CD4-positive, alpha-beta memory T cell (primary cell): Measurements from ENCODE around the gene NOC2L. TPM values are rescaled to one million over a fixed set of nuclear protein-coding genes. Genes with fewer than 3 reads are reported as not detected.
"Not testable (repeated sequence)": the region's sequence is repeated elsewhere in the genome, so short reads cannot be mapped to it uniquely, and the experiment has no call there.

ENCODE experiments used
- CTCF ChIA-PET: fragments of 350-600 bp; sonication (Branson Sonifier 250); formaldehyde crosslinking; loops from one replicate; lab custom pipeline; 2021; ENCODE audit warnings: inconsistent platforms; ENCODE audit not compliant: partially characterized antibody; lab: Charles Lee
- POLR2A ChIA-PET: fragments of 350-600 bp; sonication (Branson Sonifier 250); formaldehyde crosslinking; loops from one replicate; lab custom pipeline; 2021; ENCODE audit not compliant: partially characterized antibody; lab: Charles Lee
- DNase-seq, 5 donors: peaks; one replicate each; pipeline versions ENCODE4 v3.0.0 to v3.0.0-alpha.2; 2020 to 2022; ENCODE audit warnings: mixed read lengths in 1 of 5
- H3K27ac ChIP-seq: one replicate; pipeline ENCODE4 v1.7.0; 2013; ENCODE audit warnings: low read depth, low read length
- H3K27me3 ChIP-seq: 2 replicates; pipeline ENCODE4 v1.7.0; 2013; ENCODE audit warnings: mild to moderate bottlenecking, low read length, moderate library complexity; ENCODE audit not compliant: insufficient read depth
- H3K36me3 ChIP-seq: 2 replicates; pipeline ENCODE4 v1.7.0; 2013; ENCODE audit warnings: mild to moderate bottlenecking, low read length, moderate library complexity; ENCODE audit not compliant: insufficient read depth
- H3K4me1 ChIP-seq: 2 replicates; pipeline ENCODE4 v1.7.0; 2013; ENCODE audit warnings: mild to moderate bottlenecking, low read length, moderate library complexity; ENCODE audit not compliant: insufficient read depth
- H3K4me3 ChIP-seq, 2 donors: one replicate each; pipeline ENCODE4 v1.7.0; 2013; ENCODE audit warnings: low read length in 2 of 2, mild to moderate bottlenecking in 1 of 2
- H3K9me3 ChIP-seq, 2 donors: one replicate each; pipeline ENCODE4 v1.7.0; 2013; ENCODE audit warnings: low read length in 2 of 2, control low read depth in 1 of 2; ENCODE audit not compliant: control insufficient read depth in 1 of 2
- H3K27ac Mint-ChIP-seq, 7 donors: one replicate each; pipeline ENCODE4 v1.8.0; 2020 to 2021; ENCODE audit warnings: mixed read lengths in 7 of 7, mild to moderate bottlenecking in 6 of 7, inconsistent platforms in 3 of 7, moderate library complexity in 3 of 7
- H3K27me3 Mint-ChIP-seq, 2 donors: one replicate each; pipeline ENCODE4 v1.8.0; 2020 to 2021; ENCODE audit warnings: mixed read lengths in 2 of 2
- H3K36me3 Mint-ChIP-seq, 2 donors: one replicate each; pipeline ENCODE4 v1.8.0; 2020 to 2021; ENCODE audit warnings: mixed read lengths in 2 of 2, inconsistent platforms in 1 of 2, mild to moderate bottlenecking in 1 of 2
- H3K4me1 Mint-ChIP-seq, 4 donors: one replicate each; pipeline ENCODE4 v1.8.0; 2020 to 2021; ENCODE audit warnings: mixed read lengths in 4 of 4, mild to moderate bottlenecking in 1 of 4
- H3K4me3 Mint-ChIP-seq, 8 donors: one replicate each; pipeline ENCODE4 v1.8.0; 2020 to 2021; ENCODE audit warnings: mixed read lengths in 8 of 8, mild to moderate bottlenecking in 7 of 8, moderate library complexity in 6 of 8, inconsistent platforms in 3 of 8
- H3K9me3 Mint-ChIP-seq, 8 donors: one replicate each; pipeline ENCODE4 v1.8.0; 2020 to 2021; ENCODE audit warnings: mixed read lengths in 8 of 8, mild to moderate bottlenecking in 5 of 8, inconsistent platforms in 3 of 8, moderate library complexity in 1 of 8
- intact Hi-C: fragments of 100-400 bp; cut with micrococcal nuclease; formaldehyde crosslinking; loops from one replicate; pipeline ENCODE4 v1.15.1; 2023
- polyA plus RNA-seq, 2 donors: library from polyadenylated mRNA; unstranded; fragments of 300-500 nt; fragmentation: Illumina TruSeq; gene quantifications; one replicate each; pipeline ENCODE4 v1.2.3, GENCODE V29; 2021
- total RNA-seq, 2 experiments: library from RNA; stranded (reverse); gene quantifications; one replicate each; pipeline ENCODE4 v1.2.3, GENCODE V29; 2021

Gene NOC2L
- total and polyA plus RNA-seq, 4 experiments from 2014 or later = 63.0 to 69.5 (median 65.6) TPM

DNA sequence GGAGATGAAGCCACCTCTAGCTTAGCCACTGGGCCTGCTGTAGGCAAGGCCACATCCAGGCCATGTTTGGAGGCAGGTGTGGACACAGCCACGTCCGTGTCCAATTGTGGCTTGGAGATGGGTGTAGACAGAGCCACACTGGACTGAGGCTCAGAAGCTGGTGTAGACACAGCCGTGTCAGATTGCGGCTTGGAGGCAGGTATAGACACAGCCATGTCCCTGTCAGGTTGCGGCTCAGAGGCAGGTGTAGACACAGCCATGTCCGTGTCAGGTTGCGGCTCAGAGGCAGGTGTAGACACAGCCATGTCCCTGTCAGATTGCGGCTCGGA lies 20.7 kb upstream of the NOC2L start:
- Histone ChIP-seq H3K9me3 (no peaks in the 10 kb centered on the region), H3K27me3 (no peaks in the 10 kb centered on the region), H3K27ac (no peak overlapping the region), H3K36me3 (no peaks in the 10 kb centered on the region), H3K4me3 (no peak overlapping the region), H3K4me1 (peaks cover 9% of the 10 kb centered on the region)
- Mint-ChIP-seq H3K36me3 (no peaks in the 10 kb centered on the region), H3K9me3 (no peaks in the 10 kb centered on the region), H3K27ac (no peak overlapping the region), H3K4me3 (no peak overlapping the region), H3K27me3 (peaks cover 11 to 12% of the 10 kb centered on the region in 2 donors), H3K4me1 (peaks cover 3 to 12% (median 5%) of the 10 kb centered on the region in 4 donors)
- ChIA-PET CTCF (no interaction called here), POLR2A (no interaction called here)
- intact Hi-C loops = loop anchor here (5.0 kb wide), 1 partner anchor 313 kb away; no protein-coding TSS in a partner anchor
- no peak for DNase-seq

DNA sequence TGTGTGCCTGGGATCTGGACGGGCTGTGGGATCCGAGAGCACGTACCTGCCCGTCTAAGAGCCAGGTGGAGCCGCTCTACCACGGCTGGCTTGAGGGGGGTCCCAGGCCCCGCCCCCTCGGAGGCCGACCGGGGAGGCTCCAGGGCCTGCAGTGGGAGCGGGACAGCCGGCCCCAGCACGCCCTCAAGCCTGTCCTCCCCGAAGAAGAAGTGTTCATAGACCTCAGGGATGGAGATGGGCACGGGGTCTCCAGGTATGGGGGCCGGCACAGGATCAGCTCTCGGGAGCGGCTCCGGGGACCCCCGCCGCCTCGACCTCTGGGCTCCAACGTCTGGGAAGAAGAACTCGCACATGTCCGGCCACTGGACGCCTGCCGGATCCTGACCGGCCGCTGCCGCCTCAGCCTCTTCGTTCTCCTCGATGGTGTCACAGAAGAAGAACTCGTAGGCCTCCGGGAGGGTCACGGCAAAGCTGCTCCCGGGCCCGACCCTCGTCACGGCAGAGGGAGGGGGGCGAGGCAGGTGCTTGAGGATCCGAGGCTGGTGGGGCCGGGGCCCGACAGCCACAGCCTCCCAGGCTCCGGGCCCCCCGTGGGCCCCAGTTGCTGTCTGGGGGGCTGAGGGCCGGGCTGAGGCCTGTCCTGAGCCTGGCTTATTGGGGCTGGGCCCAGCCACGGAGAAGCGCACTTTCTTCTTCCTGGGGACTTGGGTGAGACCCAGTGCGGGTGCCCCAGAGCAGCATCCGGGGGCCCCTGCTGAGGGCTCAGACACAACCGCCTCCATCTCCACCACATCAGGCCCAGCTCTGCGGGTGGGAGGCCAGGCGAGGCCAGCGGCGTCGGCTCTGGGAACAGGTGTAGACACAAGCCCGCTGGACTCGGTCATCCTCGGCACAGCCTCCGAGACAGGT lies 20.0 kb upstream of the NOC2L start:
- no peak for DNase-seq
- Mint-ChIP-seq H3K36me3 (no peaks in the 10 kb centered on the region), H3K4me1 (peaks cover 3 to 12% (median 5%) of the 10 kb centered on the region in 4 donors), H3K9me3 (no peaks in the 10 kb centered on the region), H3K4me3 (no peak overlapping the region), H3K27ac (no peak overlapping the region), H3K27me3 (peaks cover 11 to 12% of the 10 kb centered on the region in 2 donors)
- H3K27me3 ChIP-seq = no peaks in the 10 kb centered on the region
- ChIA-PET POLR2A (no interaction called here), CTCF (no interaction called here)
- H3K36me3 ChIP-seq = no peaks in the 10 kb centered on the region
- peaks cover 9% of the 10 kb centered on the region for H3K4me1 ChIP-seq
- intact Hi-C loops = no loop called here
- H3K27ac ChIP-seq = no peak overlapping the region
- no peak overlapping the region for H3K4me3 ChIP-seq
- no peaks in the 10 kb centered on the region for H3K9me3 ChIP-seq

DNA sequence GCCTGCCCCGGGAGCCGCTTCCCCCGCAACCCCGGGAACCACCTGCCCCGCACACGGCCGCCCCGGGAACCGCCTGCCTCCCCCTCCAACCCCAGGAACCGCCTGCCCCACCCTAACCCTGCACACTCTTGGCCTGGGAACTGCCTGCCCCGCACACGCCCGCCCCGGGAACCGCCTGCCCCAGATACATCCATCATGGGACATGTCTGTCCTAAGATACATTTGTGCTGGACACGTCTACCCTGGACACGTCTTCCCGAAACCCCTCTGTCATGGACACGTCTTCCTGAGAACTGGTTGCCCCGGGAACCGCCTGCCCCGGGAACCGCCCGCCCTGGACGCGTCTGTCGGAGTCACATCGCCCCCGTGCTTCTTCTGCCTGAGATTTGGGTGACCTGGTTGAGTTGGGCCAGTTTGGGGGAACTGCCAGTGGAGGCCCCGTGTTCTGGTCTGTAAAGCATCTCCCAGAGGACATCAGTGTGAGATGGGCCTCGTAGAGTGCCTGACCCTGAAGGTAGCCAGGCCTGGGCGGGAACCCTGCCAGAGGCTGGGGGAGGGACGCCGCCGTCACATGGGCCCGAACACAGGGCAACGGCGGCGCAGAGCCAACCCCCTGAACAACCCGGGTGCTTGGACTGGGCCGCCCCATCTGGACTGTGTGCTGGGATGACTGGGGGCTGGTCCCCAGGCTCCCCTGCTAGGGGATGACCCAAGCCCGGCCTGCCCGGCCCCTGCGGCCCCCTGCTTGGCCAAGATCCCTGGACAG lies 19.2 kb upstream of the NOC2L start:
- H3K4me3 Mint-ChIP-seq = peak overlapping the region in 3 of 8 donors; percentile 36 to 62 (median 49)
- CTCF ChIA-PET = no interaction called here

DNA sequence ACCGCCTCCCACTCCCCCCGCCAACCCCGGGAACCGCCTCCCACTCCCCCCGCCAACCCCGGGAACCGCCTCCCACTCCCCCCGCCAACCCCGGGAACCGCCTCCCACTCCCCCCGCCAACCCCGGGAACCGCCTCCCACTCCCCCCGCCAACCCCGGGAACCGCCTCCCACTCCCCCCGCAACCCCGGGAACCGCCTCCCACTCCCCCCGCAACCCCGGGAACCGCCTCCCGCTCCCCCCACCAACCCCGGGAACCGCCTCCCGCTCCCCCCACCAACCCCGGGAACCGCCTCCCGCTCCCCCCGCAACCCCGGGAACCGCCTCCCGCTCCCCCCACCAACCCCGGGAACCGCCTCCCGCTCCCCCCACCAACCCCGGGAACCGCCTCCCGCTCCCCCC lies 17.7 kb upstream of the NOC2L start:
- DNase-seq, H3K27me3 ChIP-seq, H3K4me3 Mint-ChIP-seq, H3K4me3 ChIP-seq, H3K27ac Mint-ChIP-seq, H3K9me3 Mint-ChIP-seq, H3K9me3 ChIP-seq, H3K27me3 Mint-ChIP-seq, H3K27ac ChIP-seq, H3K36me3 ChIP-seq, H3K36me3 Mint-ChIP-seq, H3K4me1 ChIP-seq: not testable (repeated sequence)
- POLR2A ChIA-PET = interaction anchor here (1.7 to 1.8 kb wide), 2 partner anchors 10 to 71 kb away, joined by 6 to 9 read pairs; partner anchors contain the start of gene PLEKHN1
- H3K4me1 Mint-ChIP-seq = peaks cover 3 to 12% (median 5%) of the 10 kb centered on the region in 4 donors
- intact Hi-C loops = loop anchor here (1.0 kb wide), 1 partner anchor 72 kb away; no protein-coding TSS in a partner anchor
- CTCF ChIA-PET = interaction anchor here (1.0 to 1.9 kb wide), 5 partner anchors 10 to 107 kb away, joined by 3 to 14 read pairs (median 9); partner anchors contain the start of gene PLEKHN1

More for the DNA sequence above, 19.2 kb upstream of the NOC2L start:
- Mint-ChIP-seq H3K27me3 (peaks cover 7 to 11% of the 10 kb centered on the region in 2 donors), H3K4me1 (peaks cover 3 to 12% (median 5%) of the 10 kb centered on the region in 4 donors), H3K9me3 (no peaks in the 10 kb centered on the region), H3K36me3 (no peaks in the 10 kb centered on the region), H3K27ac (no peak overlapping the region)
- intact Hi-C loops = no loop called here
- H3K9me3 ChIP-seq = no peaks in the 10 kb centered on the region
- peaks cover 9% of the 10 kb centered on the region for H3K4me1 ChIP-seq
- H3K27ac ChIP-seq = no peak overlapping the region
- no peak for DNase-seq
- no peaks in the 10 kb centered on the region for H3K36me3 ChIP-seq
- POLR2A ChIA-PET = no interaction called here
- no peaks in the 10 kb centered on the region for H3K27me3 ChIP-seq
- no peak overlapping the region for H3K4me3 ChIP-seq

DNA sequence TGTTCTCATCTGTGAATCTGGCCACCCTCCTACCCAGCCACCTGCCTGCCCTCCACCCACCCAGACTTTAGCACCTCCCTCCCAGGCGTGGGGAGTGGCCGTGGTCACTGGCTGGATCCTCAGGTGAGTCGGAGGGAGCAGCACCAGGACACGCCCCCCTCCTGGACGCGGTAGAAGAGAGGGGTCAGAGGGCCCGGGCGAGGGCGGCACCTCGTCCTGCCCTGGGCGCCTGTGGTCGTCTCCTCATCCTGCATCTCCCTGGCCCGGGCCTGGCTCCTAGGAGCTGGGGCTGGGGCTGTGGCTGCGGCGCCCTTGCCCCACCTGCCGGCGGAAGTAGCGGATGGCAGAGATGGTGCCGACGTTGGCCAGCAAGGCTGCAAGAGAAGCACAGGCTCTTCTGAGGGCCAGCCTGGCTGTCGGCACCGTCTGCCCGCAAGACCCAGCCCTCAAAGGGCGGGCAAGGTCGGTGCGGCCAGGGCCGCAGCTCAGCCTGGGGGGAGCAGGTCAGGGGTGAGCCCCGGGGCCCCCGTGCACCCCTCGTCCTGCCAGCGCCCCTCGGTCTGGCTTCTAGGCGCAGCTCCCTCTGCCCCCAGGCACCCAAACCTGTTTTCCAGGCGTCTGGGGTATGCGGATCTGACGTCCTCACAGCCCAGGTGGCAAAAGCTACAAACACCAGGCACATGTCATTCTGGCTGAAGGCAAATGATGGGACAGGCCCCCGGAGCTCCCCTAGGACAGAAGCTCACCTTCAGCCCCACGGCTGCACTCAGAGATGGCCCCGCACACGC lies 17.0 kb upstream of the NOC2L start:
- peak overlapping the region in 1 of 2 donors; percentile 9 for H3K4me3 ChIP-seq
- no peaks in the 10 kb centered on the region for H3K9me3 Mint-ChIP-seq

DNA sequence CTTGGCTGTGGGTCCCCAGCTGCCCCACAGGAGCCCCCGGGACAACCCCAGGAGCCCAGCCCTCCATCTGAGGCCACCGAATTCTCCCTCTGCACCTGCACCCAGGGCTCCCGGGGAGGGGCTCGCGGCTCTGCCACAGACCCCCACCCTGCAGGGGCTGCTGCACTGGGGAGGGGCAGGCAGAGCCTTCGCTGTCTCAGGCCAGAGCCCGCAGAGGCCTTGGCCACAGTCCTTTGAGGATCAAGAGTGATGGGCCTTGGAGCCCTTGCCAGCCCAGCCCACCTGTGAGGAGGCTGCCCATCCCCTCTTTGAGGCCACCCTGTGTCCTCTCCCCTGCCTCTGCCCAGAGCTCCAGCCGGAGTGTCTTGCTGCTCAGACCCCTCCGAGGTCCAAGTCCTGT lies 16.3 kb upstream of the NOC2L start:
- Mint-ChIP-seq H3K36me3 (no peaks in the 10 kb centered on the region), H3K27ac (peak overlapping the region in 1 of 7 donors; percentile 16), H3K4me3 (peak overlapping the region in 1 of 8 donors; percentile 26), H3K9me3 (no peaks in the 10 kb centered on the region), H3K27me3 (peaks cover 2 to 8% of the 10 kb centered on the region in 2 donors), H3K4me1 (peaks cover 3 to 12% (median 5%) of the 10 kb centered on the region in 4 donors)
- Histone ChIP-seq H3K27me3 (no peaks in the 10 kb centered on the region), H3K9me3 (no peaks in the 10 kb centered on the region), H3K4me3 (no peak overlapping the region), H3K36me3 (no peaks in the 10 kb centered on the region), H3K4me1 (peaks cover 9% of the 10 kb centered on the region), H3K27ac (no peak overlapping the region)
- ChIA-PET POLR2A (interaction anchor here (1.7 to 1.8 kb wide), 2 partner anchors 9 to 70 kb away, joined by 6 to 9 read pairs; partner anchors contain the start of gene PLEKHN1), CTCF (interaction anchor here (1.8 to 1.9 kb wide), 4 partner anchors 8 to 105 kb away, joined by 4 to 14 read pairs (median 10); partner anchors contain the start of gene PLEKHN1)
- intact Hi-C loops = no loop called here
- no peak for DNase-seq

More for the DNA sequence above, 17.0 kb upstream of the NOC2L start:
- Mint-ChIP-seq H3K4me1 (peaks cover 3 to 12% (median 5%) of the 10 kb centered on the region in 4 donors), H3K36me3 (no peaks in the 10 kb centered on the region), H3K27ac (peak overlapping the region in 1 of 7 donors; percentile 16), H3K4me3 (peak overlapping the region in 5 of 8 donors; percentile 6 to 36 (median 23)), H3K27me3 (peaks cover 2 to 8% of the 10 kb centered on the region in 2 donors)
- Histone ChIP-seq H3K9me3 (no peaks in the 10 kb centered on the region), H3K4me1 (peaks cover 9% of the 10 kb centered on the region), H3K27ac (no peak overlapping the region), H3K36me3 (no peaks in the 10 kb centered on the region), H3K27me3 (no peaks in the 10 kb centered on the region)
- ChIA-PET CTCF (interaction anchor here (1.0 to 1.9 kb wide), 5 partner anchors 9 to 106 kb away, joined by 3 to 14 read pairs (median 9); partner anchors contain the start of gene PLEKHN1), POLR2A (interaction anchor here (1.7 to 1.8 kb wide), 2 partner anchors 9 to 71 kb away, joined by 6 to 9 read pairs; partner anchors contain the start of gene PLEKHN1)
- DNase-seq = peak; percentile 59 to 70 (median 64)
- intact Hi-C loops = loop anchor here (1.0 kb wide), 1 partner anchor 72 kb away; no protein-coding TSS in a partner anchor
